Kidney (tissue), 14 donors: Measurements from ENCODE around the gene OSCP1. TPM values are rescaled to one million over a fixed set of nuclear protein-coding genes. Genes with fewer than 3 reads are reported as not detected.

Experiments used
- DNase-seq, 5 donors: peaks; one replicate each; pipeline ENCODE4 v3.0.0-alpha.2; 2013 to 2020
- FAIRE-seq: peaks from 2 replicates; lab custom pipeline; 2012; peaks lifted over from hg19 to GRCh38; lab: Jason Lieb, UNC
- H3K27ac ChIP-seq, 2 donors: one replicate each; pipeline ENCODE4 v1.7.0; 2013; ENCODE audit warnings: low read depth in 2 of 2, low read length in 2 of 2, inconsistent platforms in 1 of 2
- H3K27me3 ChIP-seq: one replicate; pipeline ENCODE4 v1.7.1; 2013; ENCODE audit warnings: low read length, inconsistent platforms; ENCODE audit not compliant: control insufficient read depth, insufficient read depth
- H3K36me3 ChIP-seq, 3 donors: one replicate each; pipeline versions ENCODE4 v1.7.0 to v1.7.1; 2013; ENCODE audit warnings: low read length in 3 of 3, control low read depth in 1 of 3, inconsistent platforms in 1 of 3; ENCODE audit not compliant: insufficient read depth in 3 of 3, control insufficient read depth in 2 of 3
- H3K4me1 ChIP-seq, 3 donors: one replicate each; pipeline versions ENCODE4 v1.7.0 to v1.7.1; 2013; ENCODE audit warnings: low read length in 3 of 3, inconsistent platforms in 1 of 3, low read depth in 1 of 3; ENCODE audit not compliant: control insufficient read depth in 2 of 3, insufficient read depth in 2 of 3
- H3K4me3 ChIP-seq, 3 donors: one replicate each; pipeline versions ENCODE4 v1.7.0 to v1.8.1; 2013; ENCODE audit warnings: low read length in 3 of 3, control low read depth in 1 of 3, inconsistent platforms in 1 of 3
- H3K9ac ChIP-seq, 3 donors: one replicate each; pipeline versions ENCODE4 v1.7.0 to v1.7.1; 2013; ENCODE audit warnings: low read length in 3 of 3, control low read depth in 1 of 3, inconsistent platforms in 1 of 3
- H3K9me3 ChIP-seq, 3 donors: one replicate each; pipeline versions ENCODE4 v1.7.0 to v1.7.1; 2013; ENCODE audit warnings: low read length in 3 of 3, control low read depth in 1 of 3, inconsistent platforms in 1 of 3; ENCODE audit not compliant: control insufficient read depth in 2 of 3, insufficient read depth in 1 of 3
- intact Hi-C: fragments of 100-400 bp; cut with DNase I; formaldehyde crosslinking; loops from one replicate; pipeline ENCODE4 v1.11.1; 2022
- polyA plus RNA-seq: library from polyadenylated mRNA; stranded (reverse); fragments of 350-450 nt; fragmentation: Illumina TruSeq; extraction: RNeasy Lipid Tissue Mini Kit (QIAGEN cat#74804); gene quantifications from one replicate; pipeline ENCODE4 v1.2.3, GENCODE V29; 2014; ENCODE audit warnings: low read depth, low replicate concordance; ENCODE audit not compliant: insufficient read depth
- total RNA-seq: library from RNA; stranded (reverse); fragmentation: NEBNext Ultra II Directional; extraction: Animal tissue kit (Norgen Biotek cat#: 25700); gene quantifications from one replicate; pipeline ENCODE4 v1.2.1, GENCODE V29; 2021
- TF ChIP-seq, protein P1 (sequence below): IDR thresholded peaks from 3 replicates; pipeline ENCODE4 v1.5.1; 2012; ENCODE audit warnings: mild to moderate bottlenecking, moderate library complexity, borderline replicate concordance; ENCODE audit not compliant: insufficient read depth; ENCODE audit errors: extremely low read depth
- donor health status: control.
- donor health status: control.
- donor health status: control.
- donor health status: control.
- donor health status: control.
- donor health status: DM: yes; HTN: yes; CAD: no.
- donor health status: Normal renal cell carcinoma (clear cell type).

Gene OSCP1
- total and polyA plus RNA-seq, 2 donors from 2014 or later, result 22.0 to 27.8 TPM

- Histone ChIP-seq H3K4me1 (no peaks in the 10 kb centered on the region), H3K4me3 (no peak overlapping the region), H3K9ac (no peak overlapping the region), H3K27me3 (no peaks in the 10 kb centered on the region), H3K27ac (no peak overlapping the region), H3K9me3 (no peaks in the 10 kb centered on the region), H3K36me3 (no peaks in the 10 kb centered on the region)
- DNase-seq (peak in 1 of 5 donors; percentile 21), FAIRE-seq (no peak)
- TF ChIP-seq, protein P1, sequence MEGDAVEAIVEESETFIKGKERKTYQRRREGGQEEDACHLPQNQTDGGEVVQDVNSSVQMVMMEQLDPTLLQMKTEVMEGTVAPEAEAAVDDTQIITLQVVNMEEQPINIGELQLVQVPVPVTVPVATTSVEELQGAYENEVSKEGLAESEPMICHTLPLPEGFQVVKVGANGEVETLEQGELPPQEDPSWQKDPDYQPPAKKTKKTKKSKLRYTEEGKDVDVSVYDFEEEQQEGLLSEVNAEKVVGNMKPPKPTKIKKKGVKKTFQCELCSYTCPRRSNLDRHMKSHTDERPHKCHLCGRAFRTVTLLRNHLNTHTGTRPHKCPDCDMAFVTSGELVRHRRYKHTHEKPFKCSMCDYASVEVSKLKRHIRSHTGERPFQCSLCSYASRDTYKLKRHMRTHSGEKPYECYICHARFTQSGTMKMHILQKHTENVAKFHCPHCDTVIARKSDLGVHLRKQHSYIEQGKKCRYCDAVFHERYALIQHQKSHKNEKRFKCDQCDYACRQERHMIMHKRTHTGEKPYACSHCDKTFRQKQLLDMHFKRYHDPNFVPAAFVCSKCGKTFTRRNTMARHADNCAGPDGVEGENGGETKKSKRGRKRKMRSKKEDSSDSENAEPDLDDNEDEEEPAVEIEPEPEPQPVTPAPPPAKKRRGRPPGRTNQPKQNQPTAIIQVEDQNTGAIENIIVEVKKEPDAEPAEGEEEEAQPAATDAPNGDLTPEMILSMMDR, result no peak
- intact Hi-C loops, result no loop called here
Observed at GRCh38 chr1:36408479-36408878, 41.8 kb downstream of the OSCP1 start.

GRCh38 chr1:36406440-36406839 lies 43.8 kb downstream of the OSCP1 start:
- Histone ChIP-seq H3K9ac (no peak overlapping the region), H3K27me3 (no peaks in the 10 kb centered on the region), H3K9me3 (no peaks in the 10 kb centered on the region), H3K4me1 (no peaks in the 10 kb centered on the region), H3K4me3 (no peak overlapping the region), H3K36me3 (no peaks in the 10 kb centered on the region), H3K27ac (no peak overlapping the region)
- TF ChIP-seq, protein P1, result no peak
- FAIRE-seq (no peak), DNase-seq (no peak)
- intact Hi-C loops, result no loop called here

DNA sequence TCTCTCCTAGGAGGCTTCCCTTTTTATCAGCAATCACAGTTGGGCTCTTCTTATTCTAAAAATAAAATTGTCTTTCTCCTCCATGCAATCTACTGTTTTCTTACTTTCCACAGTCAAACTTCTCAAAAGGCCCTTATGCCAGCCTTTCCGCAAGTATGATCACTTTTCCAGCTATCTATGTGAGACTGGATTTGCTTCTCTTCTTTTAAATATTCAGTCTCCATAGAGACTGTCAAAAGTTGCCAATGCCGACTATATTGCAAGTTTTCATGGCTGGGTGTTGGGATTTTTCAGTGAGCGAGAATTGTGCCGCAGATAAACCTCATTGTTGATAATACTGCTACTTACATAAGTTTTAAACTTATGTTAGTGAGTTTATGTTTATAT lies 47.8 kb downstream of the OSCP1 start:
- no peak overlapping the region for H3K27ac ChIP-seq
- H3K9me3 ChIP-seq, result no peaks in the 10 kb centered on the region
- no peak overlapping the region for H3K9ac ChIP-seq
- no peak for DNase-seq
- H3K4me1 ChIP-seq, result no peaks in the 10 kb centered on the region
- no peak overlapping the region for H3K4me3 ChIP-seq
- H3K36me3 ChIP-seq, result no peaks in the 10 kb centered on the region
- intact Hi-C loops, result no loop called here
- FAIRE-seq, result no peak
- no peaks in the 10 kb centered on the region for H3K27me3 ChIP-seq
- TF ChIP-seq, protein P1, result no peak
